DLD1 (cell line): Measurements from ENCODE around the gene CPLANE2.
"Not testable (repeated sequence)": the region's sequence is repeated elsewhere in the genome, so short reads cannot be mapped to it uniquely, and the experiment has no call there.

Experiments used
- in situ Hi-C: cut with HindIII; loops from 2 replicates; pipeline ENCODE4 v1.10.0; 2017; ENCODE audit warnings: low sequenced_read_pairs

CPLANE2 gene

GRCh38 chr1:16236511-16237342, at the start of gene CPLANE2:
TSS of gene CPLANE2 (minus strand) at chr1:16237183. CDS start at chr1:16236742, 441 bp downstream.
- in situ Hi-C loops: loop anchor here (25.0 kb wide), 1 partner anchor 174 kb away; the partner anchor contains the start of gene FAM131C

GRCh38 chr1:16286122-16286521, 49.1 kb upstream of the CPLANE2 start:
- in situ Hi-C loops: no loop called here

- in situ Hi-C loops: no loop called here
Measured at GRCh38 chr1:16281765-16282164, 44.8 kb upstream of the CPLANE2 start.

- in situ Hi-C loops: no loop called here
Measured at GRCh38 chr1:16279186-16279585, 42.2 kb upstream of the CPLANE2 start.

GRCh38 chr1:16276302-16277030, 39.5 kb upstream of the CPLANE2 start:
- in situ Hi-C loops: no loop called here

- in situ Hi-C loops: no loop called here
Measured at GRCh38 chr1:16275591-16275990, 38.6 kb upstream of the CPLANE2 start.

- in situ Hi-C loops: no loop called here
Measured at GRCh38 chr1:16267690-16268180, 30.8 kb upstream of the CPLANE2 start.

GRCh38 chr1:16266411-16267118, 29.6 kb upstream of the CPLANE2 start:
- in situ Hi-C loops: no loop called here

GRCh38 chr1:16262067-16262466, 25.1 kb upstream of the CPLANE2 start:
- in situ Hi-C loops: no loop called here

GRCh38 chr1:16260814-16261213, 23.8 kb upstream of the CPLANE2 start:
- in situ Hi-C loops: no loop called here

- in situ Hi-C loops: no loop called here
Measured at GRCh38 chr1:16258591-16259135, 21.7 kb upstream of the CPLANE2 start.

- in situ Hi-C loops: no loop called here
Measured at GRCh38 chr1:16257968-16258367, 21.0 kb upstream of the CPLANE2 start.

GRCh38 chr1:16257556-16257955, 20.6 kb upstream of the CPLANE2 start:
- in situ Hi-C loops: not testable (repeated sequence)

- in situ Hi-C loops: no loop called here
Measured at GRCh38 chr1:16256478-16256877, 19.5 kb upstream of the CPLANE2 start.

- in situ Hi-C loops: no loop called here
Measured at GRCh38 chr1:16254263-16254928, 17.4 kb upstream of the CPLANE2 start.

GRCh38 chr1:16253332-16253922, 16.4 kb upstream of the CPLANE2 start:
- in situ Hi-C loops: no loop called here

GRCh38 chr1:16252912-16253311, 15.9 kb upstream of the CPLANE2 start:
- in situ Hi-C loops: no loop called here

- in situ Hi-C loops: no loop called here
Measured at GRCh38 chr1:16251381-16251780, 14.4 kb upstream of the CPLANE2 start.

GRCh38 chr1:16250524-16251251, 13.7 kb upstream of the CPLANE2 start:
- in situ Hi-C loops: no loop called here
